Measurements from ENCODE around the gene EZH2. TPM values are rescaled to one million over a fixed set of nuclear protein-coding genes. Genes with fewer than 3 reads are reported as not detected.

Gene EZH2
- total RNA-seq, 2 experiments from 2014 or later = 117 to 126 TPM

GRCh38 chr7:148830897-148831692 lies 53.0 kb downstream of the EZH2 start:
- ChIA-PET CTCF (interaction anchor here (0.5 to 1.6 kb wide), 2 partner anchors 111 to 132 kb away, joined by 4 to 5 read pairs; no protein-coding TSS in a partner anchor), POLR2A (no interaction called here)
- no peak overlapping the region for H3K27ac Mint-ChIP-seq
- H3K9me3 Mint-ChIP-seq (ENCODE audit: low read depth) = no peaks in the 10 kb centered on the region
- no peak for DNase-seq
- no peaks in the 10 kb centered on the region for H3K27me3 Mint-ChIP-seq
- no peak overlapping the region for H3K4me3 Mint-ChIP-seq
- no peak for ATAC-seq
- intact Hi-C loops (cut with DNase I, micrococcal nuclease) = loop anchor here in 1 of 2 experiments (1.0 kb wide), 1 partner anchor 36 kb away; no protein-coding TSS in a partner anchor
- no peaks in the 10 kb centered on the region for H3K4me1 Mint-ChIP-seq
- peaks cover 52% of the 10 kb centered on the region for H3K36me3 Mint-ChIP-seq (ENCODE audit: low read depth)

- H3K36me3 Mint-ChIP-seq (ENCODE audit: low read depth) = peaks cover 58% of the 10 kb centered on the region
- H3K27me3 Mint-ChIP-seq = no peaks in the 10 kb centered on the region
- DNase-seq = no peak
- intact Hi-C loops (cut with DNase I, micrococcal nuclease) = no loop called here
- no peak overlapping the region for H3K27ac Mint-ChIP-seq
- no peaks in the 10 kb centered on the region for H3K9me3 Mint-ChIP-seq (ENCODE audit: low read depth)
- POLR2A ChIA-PET = no interaction called here
- ATAC-seq = no peak
- no peaks in the 10 kb centered on the region for H3K4me1 Mint-ChIP-seq
- CTCF ChIA-PET = interaction anchor here (0.8 kb wide), 1 partner anchor 168 kb away, joined by 3 read pairs; no protein-coding TSS in a partner anchor
- H3K4me3 Mint-ChIP-seq = no peak overlapping the region
Measured at GRCh38 chr7:148828965-148829364, 55.1 kb downstream of the EZH2 start.

DNA sequence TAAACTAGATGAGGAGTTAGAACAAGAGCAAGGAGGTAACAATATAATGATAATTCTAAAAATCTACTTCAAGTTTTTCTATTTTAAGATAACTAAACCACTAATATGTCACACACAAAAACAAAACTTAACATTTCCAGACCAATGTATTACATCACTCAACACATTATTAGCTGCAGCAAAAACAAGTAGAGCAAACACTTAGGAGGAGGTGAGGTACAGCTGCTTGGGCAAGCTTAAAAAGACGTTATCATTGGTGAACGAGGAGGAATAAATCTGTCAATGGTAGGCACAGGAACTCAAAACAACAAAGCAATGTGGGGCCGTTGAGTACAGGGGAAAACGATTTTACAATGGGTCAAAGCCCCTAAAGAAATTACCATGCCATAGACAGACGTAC lies 58.8 kb downstream of the EZH2 start:
- no peak overlapping the region for H3K4me3 Mint-ChIP-seq
- no peak for ATAC-seq
- intact Hi-C loops (cut with DNase I, micrococcal nuclease) = no loop called here
- DNase-seq = no peak
- peaks cover 2% of the 10 kb centered on the region for H3K4me1 Mint-ChIP-seq
- H3K9me3 Mint-ChIP-seq (ENCODE audit: low read depth) = no peaks in the 10 kb centered on the region
- H3K36me3 Mint-ChIP-seq (ENCODE audit: low read depth) = peaks cover 55% of the 10 kb centered on the region
- POLR2A ChIA-PET = no interaction called here
- H3K27me3 Mint-ChIP-seq = no peaks in the 10 kb centered on the region
- CTCF ChIA-PET = no interaction called here
- no peak overlapping the region for H3K27ac Mint-ChIP-seq

GRCh38 chr7:148824864-148825263 lies 59.2 kb downstream of the EZH2 start:
- peaks cover 2% of the 10 kb centered on the region for H3K4me1 Mint-ChIP-seq
- no peak overlapping the region for H3K27ac Mint-ChIP-seq
- intact Hi-C loops (cut with DNase I, micrococcal nuclease) = no loop called here
- ChIA-PET CTCF (no interaction called here), POLR2A (no interaction called here)
- no peaks in the 10 kb centered on the region for H3K27me3 Mint-ChIP-seq
- H3K36me3 Mint-ChIP-seq (ENCODE audit: low read depth) = peaks cover 56% of the 10 kb centered on the region
- DNase-seq (no peak), ATAC-seq (no peak)
- H3K9me3 Mint-ChIP-seq (ENCODE audit: low read depth) = no peaks in the 10 kb centered on the region
- H3K4me3 Mint-ChIP-seq = no peak overlapping the region

DNA sequence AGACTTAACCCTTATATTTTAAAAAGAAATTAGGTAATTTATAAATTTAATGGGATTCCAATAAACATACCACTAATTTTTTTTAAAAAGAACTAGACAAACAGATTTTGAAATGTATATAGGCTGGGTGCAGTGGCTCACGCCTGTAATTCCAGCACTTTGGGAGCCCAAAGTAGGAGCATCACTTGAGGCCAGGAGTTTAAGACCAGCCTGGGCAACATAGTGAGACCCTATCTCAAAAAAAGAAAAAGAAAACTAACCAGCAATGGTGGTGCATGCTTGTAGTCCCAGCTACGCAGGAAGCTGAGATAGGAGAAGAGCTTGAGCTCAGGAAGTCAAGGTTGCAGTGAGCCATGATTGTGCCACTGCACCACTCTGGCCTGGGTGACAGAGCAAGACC lies 62.7 kb downstream of the EZH2 start:
- ChIA-PET POLR2A (no interaction called here), CTCF (no interaction called here)
- no peaks in the 10 kb centered on the region for H3K9me3 Mint-ChIP-seq (ENCODE audit: low read depth)
- intact Hi-C loops (cut with DNase I, micrococcal nuclease) = no loop called here
- no peak overlapping the region for H3K27ac Mint-ChIP-seq
- ATAC-seq = no peak
- peaks cover 68% of the 10 kb centered on the region for H3K36me3 Mint-ChIP-seq (ENCODE audit: low read depth)
- peaks cover 2% of the 10 kb centered on the region for H3K4me1 Mint-ChIP-seq
- H3K4me3 Mint-ChIP-seq = no peak overlapping the region
- H3K27me3 Mint-ChIP-seq = no peaks in the 10 kb centered on the region
- DNase-seq = no peak

DNA sequence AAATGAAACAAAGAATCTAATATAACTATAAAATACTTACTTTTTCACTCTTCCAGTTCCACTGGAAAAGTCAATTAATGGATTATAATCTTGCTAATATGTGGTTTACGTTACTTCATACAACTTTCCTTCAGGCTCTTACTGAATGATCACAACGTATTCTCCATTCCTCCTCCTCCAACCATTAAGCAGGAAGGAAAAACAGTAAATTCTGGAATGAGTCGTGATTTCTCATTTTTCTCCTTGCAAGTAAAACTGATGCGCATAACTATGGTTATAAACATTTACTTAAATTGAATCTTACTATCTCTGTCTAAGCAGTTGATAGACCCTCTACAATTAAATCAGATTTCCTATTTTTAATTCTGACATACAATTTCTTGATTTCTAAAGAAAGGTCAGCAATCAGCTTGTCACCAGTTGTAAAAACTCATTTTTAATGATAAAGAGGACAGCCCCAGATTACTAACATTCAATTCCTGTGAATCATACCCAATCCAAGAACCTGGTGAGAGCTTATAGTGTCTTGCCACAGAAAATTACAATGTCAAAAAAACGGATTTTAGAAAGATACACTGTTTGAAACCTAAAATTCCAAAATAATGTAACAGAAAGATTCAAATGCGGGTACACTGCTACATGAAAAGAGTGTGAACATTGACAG lies 64.3 kb downstream of the EZH2 start:
- ChIA-PET POLR2A (no interaction called here), CTCF (interaction anchor here (0.7 to 1.6 kb wide), 3 partner anchors 143 to 244 kb away, joined by 3 to 5 read pairs (median 4); no protein-coding TSS in a partner anchor)
- Mint-ChIP-seq H3K27ac (no peak overlapping the region), H3K4me3 (no peak overlapping the region), H3K36me3 (ENCODE audit: low read depth) (peaks cover 64% of the 10 kb centered on the region), H3K4me1 (peaks cover 2% of the 10 kb centered on the region), H3K27me3 (no peaks in the 10 kb centered on the region), H3K9me3 (ENCODE audit: low read depth) (no peaks in the 10 kb centered on the region)
- ATAC-seq = no peak
- no peak for DNase-seq
- intact Hi-C loops (cut with DNase I, micrococcal nuclease) = no loop called here

- no peak for DNase-seq
- Mint-ChIP-seq H3K36me3 (ENCODE audit: low read depth) (peaks cover 81% of the 10 kb centered on the region), H3K4me3 (no peak overlapping the region), H3K9me3 (ENCODE audit: low read depth) (no peaks in the 10 kb centered on the region), H3K27ac (no peak overlapping the region), H3K27me3 (no peaks in the 10 kb centered on the region), H3K4me1 (no peaks in the 10 kb centered on the region)
- ChIA-PET POLR2A (no interaction called here), CTCF (interaction anchor here (1.0 to 1.4 kb wide), 3 partner anchors 16 to 147 kb away, joined by 3 to 4 read pairs (median 4); no protein-coding TSS in a partner anchor)
- intact Hi-C loops (cut with DNase I, micrococcal nuclease) = no loop called here
- no peak for ATAC-seq
Measured at GRCh38 chr7:148815612-148816011, 68.5 kb downstream of the EZH2 start.

- no peak for DNase-seq
- H3K4me3 Mint-ChIP-seq = no peak overlapping the region
- H3K27me3 Mint-ChIP-seq = no peaks in the 10 kb centered on the region
- H3K9me3 Mint-ChIP-seq (ENCODE audit: low read depth) = no peaks in the 10 kb centered on the region
- ChIA-PET POLR2A (no interaction called here), CTCF (interaction anchor here (1.1 to 1.4 kb wide), 2 partner anchors 22 to 148 kb away, joined by 3 to 4 read pairs; no protein-coding TSS in a partner anchor)
- no peak overlapping the region for H3K27ac Mint-ChIP-seq
- peaks cover 82% of the 10 kb centered on the region for H3K36me3 Mint-ChIP-seq (ENCODE audit: low read depth)
- H3K4me1 Mint-ChIP-seq = no peaks in the 10 kb centered on the region
- intact Hi-C loops (cut with DNase I, micrococcal nuclease) = no loop called here
- no peak for ATAC-seq
Measured at GRCh38 chr7:148814922-148815559, 69.0 kb downstream of the EZH2 start.

DNA sequence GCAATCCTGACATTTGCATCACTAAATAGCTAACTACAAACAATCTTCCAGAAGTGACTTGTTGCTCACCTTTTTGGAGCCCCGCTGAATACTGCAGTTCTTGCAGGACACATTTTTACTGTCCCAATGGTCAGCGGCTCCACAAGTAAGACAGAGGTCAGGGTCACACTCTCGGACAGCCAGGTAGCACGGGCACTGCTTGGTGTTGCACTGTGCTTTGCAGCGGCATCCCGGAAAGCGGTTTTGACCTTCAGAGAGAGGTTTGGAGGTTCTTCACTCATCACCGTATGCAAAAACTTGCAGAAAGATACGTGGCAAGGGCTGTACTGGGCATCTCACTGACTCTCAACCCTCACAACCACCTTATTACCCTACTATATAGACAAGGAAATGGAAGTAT lies 70.2 kb downstream of the EZH2 start:
- CTCF ChIA-PET = interaction anchor here (1.4 kb wide), 1 partner anchor 14 kb away, joined by 3 read pairs; no protein-coding TSS in a partner anchor
- Mint-ChIP-seq H3K4me1 (no peaks in the 10 kb centered on the region), H3K36me3 (ENCODE audit: low read depth) (peaks cover 82% of the 10 kb centered on the region), H3K27ac (no peak overlapping the region), H3K4me3 (no peak overlapping the region), H3K9me3 (ENCODE audit: low read depth) (no peaks in the 10 kb centered on the region), H3K27me3 (no peaks in the 10 kb centered on the region)
- intact Hi-C loops (cut with DNase I, micrococcal nuclease) = no loop called here
- no peak for DNase-seq
- POLR2A ChIA-PET = no interaction called here
- no peak for ATAC-seq

DNA sequence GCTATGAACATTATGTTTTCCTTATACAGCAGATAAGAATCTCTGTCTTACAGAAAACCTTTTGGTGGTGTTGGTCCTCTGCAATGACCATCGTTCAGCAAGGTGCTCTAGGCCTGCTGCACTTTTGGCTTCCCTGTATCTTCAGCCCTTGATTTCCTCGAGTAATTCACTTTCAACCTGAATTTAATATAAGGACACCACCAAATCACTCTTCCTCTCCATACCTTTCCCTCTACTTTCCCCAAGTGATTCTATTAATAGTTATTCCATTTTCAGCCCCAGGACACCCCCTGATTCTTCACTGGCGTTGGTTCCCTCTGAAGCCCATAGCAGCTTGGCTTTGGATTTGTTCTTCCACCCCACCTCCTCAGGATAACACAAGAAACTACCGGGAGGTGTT lies 72.2 kb downstream of the EZH2 start:
- Mint-ChIP-seq H3K27ac (peak overlapping the region; percentile 19), H3K4me1 (no peaks in the 10 kb centered on the region), H3K9me3 (ENCODE audit: low read depth) (no peaks in the 10 kb centered on the region), H3K36me3 (ENCODE audit: low read depth) (peaks cover 76% of the 10 kb centered on the region), H3K27me3 (no peaks in the 10 kb centered on the region), H3K4me3 (no peak overlapping the region)
- ChIA-PET CTCF (interaction anchor here (0.8 to 1.3 kb wide), 3 partner anchors 45 to 254 kb away, joined by 3 to 4 read pairs (median 4); no protein-coding TSS in a partner anchor), POLR2A (no interaction called here)
- ATAC-seq (no peak), DNase-seq (no peak)
- intact Hi-C loops (cut with DNase I, micrococcal nuclease) = no loop called here

DNA sequence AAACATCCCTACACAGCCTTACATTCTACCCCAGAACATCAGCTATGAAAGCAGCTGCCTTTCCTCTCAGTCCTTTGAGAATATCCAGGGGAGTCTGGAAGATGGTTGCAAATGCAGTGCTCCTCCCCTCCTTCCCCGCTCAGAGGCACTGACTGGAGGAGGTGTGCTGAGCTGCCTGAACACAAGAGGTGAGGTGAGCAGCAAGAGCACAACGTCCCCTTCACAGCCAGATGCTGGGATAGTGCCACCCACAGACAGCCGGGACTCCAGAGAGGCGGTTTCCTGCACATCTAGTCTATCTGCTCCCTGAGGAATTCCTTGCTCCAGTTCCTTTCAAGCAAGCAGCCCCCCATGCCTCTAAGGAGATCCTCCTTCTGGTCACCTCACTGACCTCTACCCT lies 74.2 kb downstream of the EZH2 start:
- DNase-seq = no peak
- ATAC-seq = peak; percentile 18
- H3K27ac Mint-ChIP-seq = no peak overlapping the region
- ChIA-PET CTCF (no interaction called here), POLR2A (interaction anchor here (0.5 kb wide), 1 partner anchor 18 kb away, joined by 8 read pairs; no protein-coding TSS in a partner anchor)
- no peaks in the 10 kb centered on the region for H3K27me3 Mint-ChIP-seq
- intact Hi-C loops (cut with DNase I, micrococcal nuclease) = no loop called here
- H3K4me3 Mint-ChIP-seq = no peak overlapping the region
- H3K9me3 Mint-ChIP-seq (ENCODE audit: low read depth) = no peaks in the 10 kb centered on the region
- H3K4me1 Mint-ChIP-seq = no peaks in the 10 kb centered on the region
- H3K36me3 Mint-ChIP-seq (ENCODE audit: low read depth) = peaks cover 70% of the 10 kb centered on the region
